GM12892 (cell line): ENCODE data around the gene PHF21B.

Experiments
- POLR2A ChIP-seq: IDR thresholded peaks from 2 replicates; pipeline ENCODE4 v1.6.1; 2011; ENCODE audit warnings: low read depth, low read length, control low read depth
- POLR2AphosphoS5 ChIP-seq: IDR thresholded peaks from 2 replicates; pipeline ENCODE4 v1.6.1; 2011; ENCODE audit warnings: low read depth, low read length, control low read depth

DNA sequence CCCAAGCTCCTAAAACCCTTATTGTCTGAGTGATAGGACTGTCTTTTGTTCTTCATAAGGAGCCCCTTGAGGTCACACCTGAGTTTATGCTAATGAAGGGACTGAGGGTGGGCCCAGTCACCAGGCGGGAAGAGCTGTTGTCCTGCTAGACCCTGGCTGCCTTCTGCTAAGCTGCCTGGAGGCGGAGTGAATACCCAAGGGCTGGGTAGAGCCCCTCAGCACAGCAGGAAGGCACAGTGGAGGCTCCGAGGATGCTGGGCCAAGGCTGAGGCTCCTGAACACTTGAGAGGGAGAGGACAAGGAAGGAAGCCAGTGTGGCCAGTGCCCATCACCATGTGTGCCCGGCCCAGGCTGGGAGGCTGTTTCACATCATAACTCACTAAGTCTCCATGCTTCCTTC, 4.8 kb upstream of the PHF21B start:
- TF ChIP-seq POLR2A, result no peak
- no peak for TF ChIP-seq POLR2AphosphoS5
